GM19452 (cell line): ENCODE results near the gene FAM162A.
"Not testable (repeated sequence)": the region's sequence is repeated elsewhere in the genome, so short reads cannot be mapped to it uniquely, and the experiment has no call there.

Experiments
- ATAC-seq: cut with Tn5 transposase; IDR thresholded peaks from one replicate; pipeline ENCODE4 v1.9.1; 2021; ENCODE audit not compliant: unreplicated experiment

The FAM162A gene

DNA sequence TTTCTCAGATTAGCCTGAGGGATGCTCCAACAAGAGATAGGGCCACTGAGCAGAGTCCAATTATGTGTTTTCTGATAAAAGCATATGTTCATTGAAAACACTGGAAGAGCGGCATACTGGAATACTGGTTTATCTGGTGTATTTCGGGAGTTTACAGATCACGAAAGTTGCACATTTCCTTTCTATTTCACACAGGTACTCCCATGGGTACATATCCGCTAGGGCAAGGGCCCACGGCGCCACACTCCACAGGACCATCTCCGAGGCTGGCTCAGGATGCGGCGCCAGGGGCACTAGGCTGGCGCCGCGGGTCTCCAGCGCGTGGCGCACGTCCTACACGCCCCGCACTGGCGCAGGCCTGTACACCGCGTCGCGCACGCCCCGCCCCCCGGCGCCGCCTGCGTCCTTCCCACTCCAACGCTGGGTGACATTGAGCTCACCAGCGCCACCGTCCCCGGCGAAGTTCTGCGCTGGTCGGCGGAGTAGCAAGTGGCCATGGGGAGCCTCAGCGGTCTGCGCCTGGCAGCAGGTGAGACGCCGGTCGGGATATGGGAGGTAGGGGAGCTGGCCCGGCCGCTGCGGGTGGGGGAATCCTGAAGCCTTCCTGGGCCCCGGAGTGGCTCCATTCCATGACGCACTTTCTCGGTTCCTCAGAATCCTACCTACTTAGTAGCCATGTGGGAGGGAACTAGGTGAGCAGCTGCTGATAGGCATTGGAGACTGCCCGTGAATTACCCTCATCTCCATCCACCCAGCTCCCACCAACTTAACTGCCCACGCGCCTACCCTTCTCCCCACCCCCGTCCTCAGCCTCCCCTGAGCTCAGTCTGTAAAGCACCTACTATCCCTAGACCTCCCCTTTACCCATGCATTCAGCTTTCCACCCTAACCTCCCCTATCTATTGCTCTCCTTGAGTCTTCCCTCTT lies at the start of gene FAM162A:
TSS of gene FAM162A (plus strand) at position 412 of the 927 bp plus-strand sequence. CDS start at position 496, 84 bp downstream.
- peak; percentile 92 for ATAC-seq

- no peak for ATAC-seq
Measured at GRCh38 chr3:122342803-122343202, 41.2 kb upstream of the FAM162A start.

GRCh38 chr3:122343654-122344053 lies 40.3 kb upstream of the FAM162A start:
- no peak for ATAC-seq

DNA sequence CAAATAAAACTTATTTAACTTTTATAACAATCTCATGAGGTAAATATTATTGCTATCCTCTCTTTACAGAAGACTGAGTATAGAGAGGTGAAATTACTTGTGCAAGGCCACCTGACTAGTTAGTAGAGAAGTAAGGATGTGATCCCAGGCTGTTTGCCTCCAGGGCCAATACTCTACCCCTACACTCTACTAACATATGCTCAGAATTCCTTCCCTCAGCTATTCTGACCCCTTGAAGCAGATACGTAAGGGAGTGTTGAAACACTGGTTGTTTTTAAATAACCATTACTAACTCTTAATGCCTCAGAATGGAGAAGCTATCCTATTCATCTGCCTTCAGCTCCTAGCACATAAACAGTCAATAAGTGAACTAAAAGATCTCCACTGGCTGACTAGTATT lies 34.8 kb upstream of the FAM162A start:
- ATAC-seq = no peak

GRCh38 chr3:122350814-122351418 lies 33.1 kb upstream of the FAM162A start:
- no peak for ATAC-seq

DNA sequence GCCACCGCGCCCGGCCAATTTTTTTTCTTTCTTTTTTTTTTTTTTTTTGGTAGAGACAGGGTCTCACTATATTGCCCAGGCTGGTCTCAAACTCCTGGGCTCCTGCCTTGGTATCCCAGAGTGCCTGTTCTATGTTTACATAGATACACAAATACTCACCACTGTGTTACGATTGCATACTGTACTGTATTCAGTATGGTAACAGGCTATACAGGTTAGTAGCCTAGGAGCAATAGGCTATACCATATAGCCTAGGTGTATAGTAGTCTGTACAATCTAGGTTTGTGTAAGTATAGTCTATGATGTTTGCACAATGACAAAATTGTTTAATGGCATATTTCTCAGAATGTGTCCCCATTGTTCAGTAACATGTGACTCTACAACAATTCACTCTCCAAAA lies 32.4 kb upstream of the FAM162A start:
- ATAC-seq = no peak

GRCh38 chr3:122353215-122353614 lies 30.8 kb upstream of the FAM162A start:
- ATAC-seq = no peak

GRCh38 chr3:122353893-122354401 lies 30.0 kb upstream of the FAM162A start:
- no peak for ATAC-seq

GRCh38 chr3:122355612-122356011 lies 28.4 kb upstream of the FAM162A start:
- ATAC-seq = no peak

DNA sequence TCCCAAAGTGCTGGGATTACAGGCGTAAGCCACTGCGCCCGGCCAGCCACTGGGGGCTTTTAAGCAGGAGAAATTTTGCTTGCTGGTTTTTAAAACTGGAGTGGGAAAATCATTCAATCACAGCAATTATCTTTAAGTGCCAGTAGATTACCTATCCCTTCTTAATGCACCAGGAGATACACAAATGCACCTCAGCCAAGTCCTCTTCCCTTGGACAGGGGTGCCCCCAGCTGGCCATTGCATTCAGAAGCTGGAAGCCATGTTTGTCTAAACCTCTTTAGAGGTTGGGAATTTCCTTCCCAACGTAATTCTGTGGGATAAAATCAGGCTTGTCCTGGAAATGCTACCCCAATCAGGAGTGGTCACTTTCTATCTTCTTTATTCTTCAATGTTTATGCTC lies 27.6 kb upstream of the FAM162A start:
- ATAC-seq = no peak

DNA sequence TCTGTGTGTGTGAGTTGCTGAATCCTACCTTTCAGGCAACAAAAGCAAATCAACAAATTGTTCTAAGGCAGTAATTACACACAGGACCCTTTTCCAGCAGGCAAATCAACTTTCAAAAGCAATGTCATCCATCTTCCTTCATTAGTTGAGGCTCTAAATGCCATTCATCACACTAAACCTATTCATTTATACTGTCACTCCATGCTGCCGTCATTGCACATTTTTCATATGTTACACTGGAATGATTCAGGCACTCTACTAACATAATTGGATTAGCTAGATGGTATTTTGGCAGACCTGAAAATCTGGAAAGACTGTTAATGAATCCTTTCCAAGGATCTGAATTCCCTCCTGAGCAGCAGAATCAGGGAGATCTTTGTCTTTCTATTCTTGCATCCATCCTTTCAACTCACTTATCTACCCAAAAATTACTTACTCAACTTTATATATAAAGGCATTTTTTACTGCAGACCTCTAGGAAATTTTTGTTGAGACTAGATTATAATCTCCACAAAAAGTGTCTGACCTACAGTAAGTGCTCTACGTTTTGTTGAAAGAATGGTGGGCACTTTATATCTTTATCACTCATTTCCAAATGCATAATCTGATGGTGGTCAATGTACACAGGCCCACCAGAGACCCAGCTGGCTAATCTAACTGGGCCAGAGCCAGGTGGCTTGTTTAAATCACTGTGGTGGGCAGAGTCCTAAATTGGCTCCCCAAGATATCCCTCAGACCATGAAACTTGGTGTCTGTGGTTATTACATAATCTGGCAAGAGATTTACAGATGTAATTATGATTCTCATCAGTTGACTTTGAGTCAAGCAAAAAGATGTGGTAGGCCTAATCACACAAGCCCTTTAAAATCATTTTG lies 25.9 kb upstream of the FAM162A start:
- ATAC-seq = no peak

DNA sequence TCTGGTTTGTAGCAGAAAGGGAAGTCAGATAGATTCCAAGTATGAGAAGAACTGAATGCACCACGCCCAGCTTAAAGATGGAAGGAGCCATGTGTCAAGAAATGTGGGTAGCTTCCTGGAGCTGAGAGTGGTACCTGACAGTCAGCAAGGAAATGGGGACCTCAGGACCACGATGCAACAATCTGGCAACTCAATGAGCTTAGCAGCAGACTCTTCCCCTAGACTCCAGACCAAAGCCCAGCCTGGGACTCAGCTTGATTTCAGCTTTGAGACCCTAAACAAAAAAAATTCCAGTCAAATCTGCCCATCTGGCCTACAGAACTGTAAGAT lies 25.3 kb upstream of the FAM162A start:
- no peak for ATAC-seq

GRCh38 chr3:122362026-122362425 lies 22.0 kb upstream of the FAM162A start:
- no peak for ATAC-seq

- no peak for ATAC-seq
Measured at GRCh38 chr3:122364490-122364889, 19.5 kb upstream of the FAM162A start.

DNA sequence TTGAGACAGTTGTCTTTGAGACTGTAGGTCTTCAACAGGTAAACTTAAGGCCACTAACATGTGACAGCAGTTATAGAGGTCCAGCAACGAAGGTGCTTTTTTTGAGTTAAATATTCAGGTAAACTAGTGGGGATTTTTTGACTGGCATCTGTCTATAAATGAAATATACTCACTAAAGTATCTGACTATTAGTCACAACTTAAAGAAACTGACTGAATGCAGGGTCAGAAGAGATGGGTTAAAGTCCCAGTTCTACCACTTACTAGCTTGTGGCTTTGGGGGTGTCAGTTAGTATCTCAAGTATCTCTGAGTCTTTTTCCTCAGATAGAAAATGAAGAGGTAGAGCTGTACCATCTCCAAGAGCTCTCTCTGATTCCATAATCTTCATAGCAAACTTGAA lies 18.9 kb upstream of the FAM162A start:
- ATAC-seq = no peak

DNA sequence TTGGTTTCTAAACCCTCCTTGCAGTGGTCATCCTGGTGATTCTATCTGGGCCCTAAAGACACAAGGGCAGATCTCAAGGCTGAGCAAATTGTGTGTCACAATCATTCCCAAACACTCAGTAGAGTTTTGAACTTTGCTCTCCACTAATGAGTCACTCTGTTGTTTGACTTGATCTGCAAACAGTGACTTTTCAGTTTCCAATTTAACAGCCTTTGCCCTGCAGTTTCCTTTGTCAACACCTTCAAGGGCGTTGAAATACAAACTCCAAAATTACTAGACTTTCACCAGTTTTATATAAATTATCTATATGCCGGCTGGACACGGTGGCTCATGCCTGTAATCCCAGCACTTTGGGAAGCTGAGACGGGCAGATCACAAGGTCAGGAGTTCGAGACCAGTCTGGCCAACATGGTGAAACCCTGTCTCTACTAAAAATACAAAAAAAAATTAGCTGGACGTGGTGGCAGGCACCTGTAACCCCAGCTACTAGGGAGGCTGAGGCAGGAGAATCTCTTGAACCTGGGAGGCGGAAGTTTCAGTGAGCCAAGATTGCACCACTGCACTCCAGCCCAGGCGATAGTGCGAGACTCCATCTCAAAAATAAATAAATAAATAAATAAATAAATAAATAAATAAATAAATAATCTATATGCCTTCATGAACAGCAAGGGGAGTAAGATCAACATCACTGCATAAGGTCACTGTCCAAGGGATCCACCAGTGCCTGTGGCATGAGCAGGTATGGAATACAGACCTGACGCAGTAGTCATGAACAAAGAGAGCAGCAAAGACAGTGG lies 18.2 kb upstream of the FAM162A start:
- not testable (repeated sequence) for ATAC-seq

- no peak for ATAC-seq
Measured at GRCh38 chr3:122366379-122366749, 17.6 kb upstream of the FAM162A start.

- no peak for ATAC-seq
Measured at GRCh38 chr3:122374034-122374433, 9.9 kb upstream of the FAM162A start.

DNA sequence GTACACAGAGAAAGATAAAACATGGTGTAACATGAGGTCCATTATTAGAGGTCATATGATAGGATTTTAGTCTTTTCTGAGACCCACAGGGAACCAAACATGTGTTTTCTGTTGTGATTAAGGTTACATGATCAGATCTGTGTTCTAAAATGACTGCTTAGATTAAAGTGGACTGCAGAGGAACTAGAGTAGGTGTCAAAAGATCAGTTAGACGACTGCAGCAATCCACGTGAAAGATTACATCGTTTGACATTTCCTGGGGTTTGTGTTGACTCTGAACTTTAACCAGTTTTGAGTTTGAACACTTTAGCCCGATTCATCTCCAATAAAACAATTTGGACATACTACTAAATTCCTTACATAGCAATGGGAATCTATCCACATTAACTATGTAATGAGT lies 6.0 kb upstream of the FAM162A start:
- no peak for ATAC-seq

DNA sequence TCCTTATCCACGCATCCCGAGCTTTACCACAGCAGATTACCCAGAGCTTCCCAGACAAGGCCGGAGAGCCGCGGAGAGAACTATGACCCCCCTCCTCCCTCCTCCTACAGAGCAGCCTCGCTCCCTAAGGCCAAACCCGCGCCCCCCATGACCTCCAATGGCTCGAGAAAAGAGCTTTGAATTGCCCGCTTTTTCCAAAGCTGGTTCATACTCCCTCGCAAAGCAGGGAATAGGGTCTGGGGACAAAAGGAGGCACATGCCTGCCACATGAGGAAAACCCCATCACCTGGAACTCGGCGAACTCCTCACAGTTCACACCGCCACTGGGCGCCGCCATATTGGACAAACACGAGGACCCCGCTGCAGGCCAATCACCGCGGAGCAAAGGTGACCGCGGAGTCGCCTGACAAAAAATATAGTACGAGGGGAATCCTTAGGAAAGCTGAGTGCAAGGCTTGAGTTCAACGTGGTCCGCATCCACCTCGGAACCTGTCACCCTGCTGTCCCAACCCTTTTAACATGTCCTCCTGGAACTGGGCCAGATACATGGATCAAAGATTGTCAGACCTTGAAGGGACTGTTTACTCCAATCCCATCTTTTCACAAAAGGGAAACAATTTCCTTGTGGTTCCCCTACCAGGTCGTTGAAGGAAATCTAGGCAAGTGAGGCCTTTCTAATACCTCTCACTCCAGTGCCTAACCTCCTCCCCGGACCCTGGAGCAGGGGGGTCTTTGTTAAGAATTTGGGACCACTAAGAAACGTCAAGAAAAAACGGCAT lies 905 bp upstream of the FAM162A start, which contains the start of gene MIX23:
TSS of gene MIX23 (minus strand) at position 344 of the 779 bp plus-strand sequence. CDS start at position 337, 7 bp downstream.
- peak; percentile 45 for ATAC-seq
